AG04450 (cell line): ENCODE results near the gene BRS3. TPM values are rescaled to one million over a fixed set of nuclear protein-coding genes. Genes with fewer than 3 reads are reported as not detected.
A peak's percentile ranks its signal among the peaks of the same experiment; 100 is the strongest.

ENCODE experiments used
- CTCF ChIA-PET: fragments of 300-600, 350-600 bp; formaldehyde crosslinking; extraction: SDS; loops from one replicate; lab custom pipeline; 2022; ENCODE audit warnings: antibody characterized with exemption, inconsistent platforms; lab: Charles Lee
- POLR2A ChIA-PET: fragments of 350-600 bp; formaldehyde crosslinking; extraction: SDS; loops from one replicate; lab custom pipeline; 2021; ENCODE audit warnings: antibody characterized with exemption, inconsistent platforms; lab: Yijun Ruan, JAX
- DNase-seq: peaks from one replicate; pipeline ENCODE4 v3.0.0-alpha.2; 2011; ENCODE audit warnings: low read depth, low spot score
- H3K27ac ChIP-seq: one replicate; pipeline ENCODE4 v1.5.1; 2012; ENCODE audit warnings: low read depth, low read length, control low read depth
- H3K27me3 ChIP-seq: one replicate; pipeline ENCODE4 v1.6.0; 2012; ENCODE audit warnings: low read length; ENCODE audit not compliant: control insufficient read depth, insufficient read depth
- H3K4me3 ChIP-seq: 2 replicates; pipeline ENCODE4 v1.5.1; 2011; ENCODE audit warnings: mild to moderate bottlenecking, low read depth, low read length, control low read depth
- H3K9me3 ChIP-seq: 2 replicates; pipeline ENCODE4 v1.5.1; 2012; ENCODE audit warnings: low read length; ENCODE audit not compliant: control insufficient read depth, insufficient read depth
- polyA plus RNA-seq: library from polyadenylated mRNA; depleted of rRNA; stranded (reverse); fragments of >200 nt; gene quantifications from 2 replicates; pipeline ENCODE4 v1.2.3, GENCODE V29; 2011
- TF ChIP-seq, protein P1 (sequence below): IDR thresholded peaks from 2 replicates; pipeline ENCODE4 v1.5.1; 2011; ENCODE audit warnings: low read depth, low read length, control low read depth, inconsistent platforms

Gene BRS3
- polyA plus RNA-seq, 1 experiment: not detected

DNA sequence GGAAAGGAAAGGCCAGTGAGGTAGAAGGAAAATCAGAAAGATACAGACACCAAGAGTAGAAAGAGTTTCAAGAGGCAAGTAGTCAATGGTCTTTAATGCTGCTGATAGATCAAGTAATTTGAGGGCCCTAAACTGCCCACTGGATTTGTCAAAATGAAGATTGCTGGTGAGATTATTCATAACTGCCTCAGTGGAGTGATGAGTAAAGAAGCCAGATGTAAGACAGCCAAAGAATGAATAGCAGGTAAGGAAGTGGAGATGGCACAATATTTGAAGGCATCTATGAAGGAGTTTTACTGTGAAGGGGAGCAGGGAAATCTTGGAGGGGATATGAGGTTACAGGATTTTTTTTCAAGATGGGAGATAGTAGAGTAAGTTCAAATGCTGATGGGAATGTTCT, 39.8 kb upstream of the BRS3 start:
- Histone ChIP-seq H3K9me3 (no peaks in the 10 kb centered on the region; the same call in 1 of the 2 replicates), H3K4me3 (no peak overlapping the region), H3K27me3 (no peaks in the 10 kb centered on the region), H3K27ac (no peak overlapping the region)
- TF ChIP-seq, protein P1, sequence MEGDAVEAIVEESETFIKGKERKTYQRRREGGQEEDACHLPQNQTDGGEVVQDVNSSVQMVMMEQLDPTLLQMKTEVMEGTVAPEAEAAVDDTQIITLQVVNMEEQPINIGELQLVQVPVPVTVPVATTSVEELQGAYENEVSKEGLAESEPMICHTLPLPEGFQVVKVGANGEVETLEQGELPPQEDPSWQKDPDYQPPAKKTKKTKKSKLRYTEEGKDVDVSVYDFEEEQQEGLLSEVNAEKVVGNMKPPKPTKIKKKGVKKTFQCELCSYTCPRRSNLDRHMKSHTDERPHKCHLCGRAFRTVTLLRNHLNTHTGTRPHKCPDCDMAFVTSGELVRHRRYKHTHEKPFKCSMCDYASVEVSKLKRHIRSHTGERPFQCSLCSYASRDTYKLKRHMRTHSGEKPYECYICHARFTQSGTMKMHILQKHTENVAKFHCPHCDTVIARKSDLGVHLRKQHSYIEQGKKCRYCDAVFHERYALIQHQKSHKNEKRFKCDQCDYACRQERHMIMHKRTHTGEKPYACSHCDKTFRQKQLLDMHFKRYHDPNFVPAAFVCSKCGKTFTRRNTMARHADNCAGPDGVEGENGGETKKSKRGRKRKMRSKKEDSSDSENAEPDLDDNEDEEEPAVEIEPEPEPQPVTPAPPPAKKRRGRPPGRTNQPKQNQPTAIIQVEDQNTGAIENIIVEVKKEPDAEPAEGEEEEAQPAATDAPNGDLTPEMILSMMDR: no peak
- POLR2A ChIA-PET: no interaction called here
- CTCF ChIA-PET: no interaction called here
- no peak for DNase-seq

DNA sequence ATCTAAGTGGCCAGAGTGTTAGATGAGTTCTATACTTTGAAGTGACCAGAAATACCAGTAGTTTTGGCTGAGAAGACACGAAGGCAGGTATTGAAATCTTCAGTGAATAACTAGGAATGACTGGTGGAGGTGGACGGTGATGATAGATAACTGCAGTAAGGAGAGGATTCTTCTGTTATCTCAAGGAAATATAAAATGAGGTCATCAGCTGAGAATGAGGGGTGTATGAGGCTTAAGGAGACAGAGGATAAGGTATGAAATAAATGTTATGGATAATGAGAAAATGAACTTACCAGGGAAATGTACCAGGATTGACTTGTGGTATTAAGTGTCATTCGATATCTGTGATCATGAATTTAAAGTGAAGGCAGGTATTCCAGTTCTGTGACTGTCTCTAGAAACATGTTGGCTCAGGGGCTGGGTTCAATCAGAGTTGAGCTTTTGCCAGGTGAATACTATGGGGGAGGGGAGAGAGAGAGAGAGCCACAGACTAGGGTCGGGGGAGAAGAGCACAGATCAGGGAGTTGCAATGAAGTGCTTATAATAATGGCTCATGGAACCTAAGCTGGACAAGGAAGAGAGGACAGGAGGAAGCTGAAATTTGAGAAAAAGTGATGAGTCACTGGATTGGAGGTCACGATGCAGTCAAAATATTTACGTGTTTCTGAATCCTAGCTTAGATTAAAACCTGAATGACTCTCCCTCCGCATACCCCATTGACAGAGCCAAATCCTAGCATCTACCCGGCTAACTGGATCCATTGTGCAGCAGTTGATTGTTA, 37.5 kb upstream of the BRS3 start:
- ChIA-PET POLR2A (interaction anchor here (0.5 to 0.7 kb wide), 2 partner anchors 47 to 274 kb away, joined by 3 read pairs; no protein-coding TSS in a partner anchor), CTCF (interaction anchor here (1.0 kb wide), 1 partner anchor 422 kb away, joined by 3 read pairs; no protein-coding TSS in a partner anchor)
- TF ChIP-seq, protein P1: no peak
- DNase-seq: peak; percentile 6
- Histone ChIP-seq H3K9me3 (no peaks in the 10 kb centered on the region; the same call in 1 of the 2 replicates), H3K27ac (no peak overlapping the region), H3K4me3 (no peak overlapping the region), H3K27me3 (no peaks in the 10 kb centered on the region)

DNA sequence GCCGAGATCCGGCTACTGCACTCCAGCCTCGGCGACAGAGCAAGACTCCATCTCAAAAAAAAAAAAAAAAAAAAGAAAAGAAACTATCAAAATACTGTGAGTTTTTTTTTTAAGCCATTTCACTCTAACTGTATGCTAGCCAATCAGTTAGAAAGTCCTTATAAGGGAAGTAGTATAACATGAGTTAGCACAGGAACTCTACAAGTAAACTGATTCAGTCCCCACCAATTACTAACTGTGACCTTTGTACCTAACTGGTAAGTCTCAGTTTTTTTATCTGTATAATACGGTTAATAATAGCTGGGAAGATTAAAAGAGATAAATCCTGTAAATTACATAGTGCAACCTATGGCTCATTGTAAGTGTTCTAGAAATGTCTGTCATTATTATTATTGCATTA, 35.1 kb upstream of the BRS3 start:
- CTCF ChIA-PET: no interaction called here
- Histone ChIP-seq H3K27ac (no peak overlapping the region), H3K4me3 (no peak overlapping the region), H3K9me3 (no peaks in the 10 kb centered on the region), H3K27me3 (no peaks in the 10 kb centered on the region)
- TF ChIP-seq, protein P1: no peak
- no peak for DNase-seq
- POLR2A ChIA-PET: no interaction called here

DNA sequence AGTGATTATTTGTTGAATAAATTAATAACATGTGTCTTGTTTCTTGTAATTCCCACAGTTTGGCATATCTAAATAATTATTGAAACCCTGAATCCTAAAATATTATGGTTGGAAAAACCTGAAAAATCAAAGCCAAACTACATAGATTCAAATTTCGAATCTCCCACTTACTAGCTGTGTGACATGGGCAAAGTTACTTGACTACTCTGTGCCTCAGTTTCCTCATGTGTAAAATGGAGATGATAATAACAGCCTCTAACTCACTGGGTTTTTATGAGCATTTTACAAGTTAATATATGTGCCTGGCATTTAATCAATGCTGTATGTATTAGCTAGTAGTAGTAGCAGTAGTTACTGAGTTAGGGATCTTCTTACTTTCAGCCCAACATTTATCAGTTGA, 34.6 kb upstream of the BRS3 start:
- Histone ChIP-seq H3K27me3 (no peaks in the 10 kb centered on the region), H3K4me3 (no peak overlapping the region), H3K27ac (no peak overlapping the region), H3K9me3 (no peaks in the 10 kb centered on the region)
- ChIA-PET POLR2A (no interaction called here), CTCF (no interaction called here)
- DNase-seq: no peak
- TF ChIP-seq, protein P1: no peak

DNA sequence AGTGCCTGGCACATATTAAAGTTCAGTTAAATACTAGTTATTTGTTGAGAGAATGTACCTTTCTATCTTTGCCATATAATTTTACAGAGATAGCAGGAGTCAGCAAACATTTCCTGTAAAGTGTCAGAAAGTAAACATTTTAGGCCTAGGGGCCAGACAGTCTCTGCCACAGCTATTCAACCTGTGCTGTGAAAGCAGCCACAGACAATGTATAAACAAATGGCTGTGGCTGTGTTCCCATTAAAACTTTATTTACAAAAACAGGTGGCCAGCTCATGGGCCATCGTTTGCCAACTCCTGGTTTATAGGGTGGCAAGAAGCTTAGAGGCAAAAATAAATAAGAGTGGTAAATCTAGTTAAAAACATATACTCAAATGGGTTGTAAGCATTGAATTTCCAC, 34.0 kb upstream of the BRS3 start:
- no peak for DNase-seq
- Histone ChIP-seq H3K27me3 (no peaks in the 10 kb centered on the region), H3K9me3 (no peaks in the 10 kb centered on the region), H3K27ac (no peak overlapping the region), H3K4me3 (no peak overlapping the region)
- ChIA-PET POLR2A (no interaction called here), CTCF (no interaction called here)
- TF ChIP-seq, protein P1: no peak
